Measurements from ENCODE around the gene FRMD4B.
"Not testable (repeated sequence)": the region's sequence is repeated elsewhere in the genome, so short reads cannot be mapped to it uniquely, and the experiment has no call there.

Gene FRMD4B

GRCh38 chr3:69283913-69284611 is 101.8 kb downstream of the FRMD4B start:
- no peaks in the 10 kb centered on the region for H3K9me3 ChIP-seq (ENCODE audit: control insufficient read depth, low read length)

GRCh38 chr3:69283496-69283895 is 102.4 kb downstream of the FRMD4B start:
- no peak overlapping the region for H3K9ac ChIP-seq (ENCODE audit: low read length)
- H3K9me3 ChIP-seq (ENCODE audit: control insufficient read depth, low read length), result no peaks in the 10 kb centered on the region
- no peaks in the 10 kb centered on the region for H3K27me3 ChIP-seq (ENCODE audit: control insufficient read depth, insufficient read depth, low read length)
- no peak overlapping the region for H3K4me3 ChIP-seq (ENCODE audit: low read length)
- peaks cover 11% of the 10 kb centered on the region for H3K4me1 ChIP-seq (ENCODE audit: control insufficient read depth, insufficient read depth, low read length)
- no peaks in the 10 kb centered on the region for H3K36me3 ChIP-seq (ENCODE audit: control insufficient read depth, insufficient read depth, low read length)

More at GRCh38 chr3:69283913-69284611, 101.8 kb downstream of the FRMD4B start:
- no peaks in the 10 kb centered on the region for H3K27me3 ChIP-seq (ENCODE audit: control insufficient read depth, insufficient read depth, low read length)
- no peaks in the 10 kb centered on the region for H3K36me3 ChIP-seq (ENCODE audit: control insufficient read depth, insufficient read depth, low read length)
- peaks cover 11% of the 10 kb centered on the region for H3K4me1 ChIP-seq (ENCODE audit: control insufficient read depth, insufficient read depth, low read length)
- H3K4me3 ChIP-seq (ENCODE audit: low read length), result no peak overlapping the region
- H3K9ac ChIP-seq (ENCODE audit: low read length), result no peak overlapping the region

GRCh38 chr3:69282181-69282580 is 103.7 kb downstream of the FRMD4B start:
- no peak overlapping the region for H3K4me3 ChIP-seq (ENCODE audit: low read length)
- no peaks in the 10 kb centered on the region for H3K36me3 ChIP-seq (ENCODE audit: control insufficient read depth, insufficient read depth, low read length)
- no peaks in the 10 kb centered on the region for H3K27me3 ChIP-seq (ENCODE audit: control insufficient read depth, insufficient read depth, low read length)
- peak overlapping the region; percentile 1 for H3K9ac ChIP-seq (ENCODE audit: low read length)
- peaks cover 11% of the 10 kb centered on the region for H3K4me1 ChIP-seq (ENCODE audit: control insufficient read depth, insufficient read depth, low read length)
- no peaks in the 10 kb centered on the region for H3K9me3 ChIP-seq (ENCODE audit: control insufficient read depth, low read length)

- H3K4me3 ChIP-seq (ENCODE audit: low read length); H3K4me1 ChIP-seq (ENCODE audit: control insufficient read depth, insufficient read depth, low read length); H3K36me3 ChIP-seq (ENCODE audit: control insufficient read depth, insufficient read depth, low read length); H3K9me3 ChIP-seq (ENCODE audit: control insufficient read depth, low read length); H3K9ac ChIP-seq (ENCODE audit: low read length); H3K27me3 ChIP-seq (ENCODE audit: control insufficient read depth, insufficient read depth, low read length): not testable (repeated sequence)
These were observed 108.5 kb downstream of the FRMD4B start for GRCh38 chr3:69277403-69277802.

GRCh38 chr3:69276884-69277283 is 109.0 kb downstream of the FRMD4B start:
- H3K36me3 ChIP-seq (ENCODE audit: control insufficient read depth, insufficient read depth, low read length), result no peaks in the 10 kb centered on the region
- no peak overlapping the region for H3K4me3 ChIP-seq (ENCODE audit: low read length)

GRCh38 chr3:69276191-69276590 is 109.7 kb downstream of the FRMD4B start:
- not testable (repeated sequence) for H3K4me1 ChIP-seq (ENCODE audit: control insufficient read depth, insufficient read depth, low read length); H3K9me3 ChIP-seq (ENCODE audit: control insufficient read depth, low read length); H3K4me3 ChIP-seq (ENCODE audit: low read length); H3K27me3 ChIP-seq (ENCODE audit: control insufficient read depth, insufficient read depth, low read length); H3K36me3 ChIP-seq (ENCODE audit: control insufficient read depth, insufficient read depth, low read length); H3K9ac ChIP-seq (ENCODE audit: low read length)

More at GRCh38 chr3:69276884-69277283, 109.0 kb downstream of the FRMD4B start:
- H3K27me3 ChIP-seq (ENCODE audit: control insufficient read depth, insufficient read depth, low read length), result no peaks in the 10 kb centered on the region
- H3K4me1 ChIP-seq (ENCODE audit: control insufficient read depth, insufficient read depth, low read length), result no peaks in the 10 kb centered on the region
- H3K9ac ChIP-seq (ENCODE audit: low read length), result no peak overlapping the region
- no peaks in the 10 kb centered on the region for H3K9me3 ChIP-seq (ENCODE audit: control insufficient read depth, low read length)

- Histone ChIP-seq H3K9ac (ENCODE audit: low read length) (no peak overlapping the region), H3K4me1 (ENCODE audit: control insufficient read depth, insufficient read depth, low read length) (no peaks in the 10 kb centered on the region), H3K36me3 (ENCODE audit: control insufficient read depth, insufficient read depth, low read length) (no peaks in the 10 kb centered on the region)
These were observed 112.0 kb downstream of the FRMD4B start for GRCh38 chr3:69273896-69274295.

GRCh38 chr3:69272556-69272955 is 113.3 kb downstream of the FRMD4B start:
- Histone ChIP-seq H3K9ac (ENCODE audit: low read length) (no peak overlapping the region), H3K9me3 (ENCODE audit: control insufficient read depth, low read length) (no peaks in the 10 kb centered on the region), H3K4me3 (ENCODE audit: low read length) (no peak overlapping the region), H3K27me3 (ENCODE audit: control insufficient read depth, insufficient read depth, low read length) (no peaks in the 10 kb centered on the region), H3K4me1 (ENCODE audit: control insufficient read depth, insufficient read depth, low read length) (no peaks in the 10 kb centered on the region), H3K36me3 (ENCODE audit: control insufficient read depth, insufficient read depth, low read length) (no peaks in the 10 kb centered on the region)

More at GRCh38 chr3:69273896-69274295, 112.0 kb downstream of the FRMD4B start:
- H3K4me3 ChIP-seq (ENCODE audit: low read length), result no peak overlapping the region
- H3K9me3 ChIP-seq (ENCODE audit: control insufficient read depth, low read length), result no peaks in the 10 kb centered on the region
- H3K27me3 ChIP-seq (ENCODE audit: control insufficient read depth, insufficient read depth, low read length), result no peaks in the 10 kb centered on the region

GRCh38 chr3:69271098-69271497 is 114.8 kb downstream of the FRMD4B start:
- Histone ChIP-seq H3K4me1 (ENCODE audit: control insufficient read depth, insufficient read depth, low read length) (no peaks in the 10 kb centered on the region), H3K9me3 (ENCODE audit: control insufficient read depth, low read length) (no peaks in the 10 kb centered on the region), H3K27me3 (ENCODE audit: control insufficient read depth, insufficient read depth, low read length) (no peaks in the 10 kb centered on the region), H3K4me3 (ENCODE audit: low read length) (no peak overlapping the region), H3K9ac (ENCODE audit: low read length) (no peak overlapping the region), H3K36me3 (ENCODE audit: control insufficient read depth, insufficient read depth, low read length) (no peaks in the 10 kb centered on the region)

GRCh38 chr3:69266585-69266984 is 119.3 kb downstream of the FRMD4B start:
- no peaks in the 10 kb centered on the region for H3K9me3 ChIP-seq (ENCODE audit: control insufficient read depth, low read length)
- H3K9ac ChIP-seq (ENCODE audit: low read length), result no peak overlapping the region
- no peaks in the 10 kb centered on the region for H3K27me3 ChIP-seq (ENCODE audit: control insufficient read depth, insufficient read depth, low read length)
- H3K36me3 ChIP-seq (ENCODE audit: control insufficient read depth, insufficient read depth, low read length), result no peaks in the 10 kb centered on the region
- no peak overlapping the region for H3K4me3 ChIP-seq (ENCODE audit: low read length)
- no peaks in the 10 kb centered on the region for H3K4me1 ChIP-seq (ENCODE audit: control insufficient read depth, insufficient read depth, low read length)

- H3K9ac ChIP-seq (ENCODE audit: low read length); H3K36me3 ChIP-seq (ENCODE audit: control insufficient read depth, insufficient read depth, low read length); H3K27me3 ChIP-seq (ENCODE audit: control insufficient read depth, insufficient read depth, low read length); H3K4me3 ChIP-seq (ENCODE audit: low read length); H3K4me1 ChIP-seq (ENCODE audit: control insufficient read depth, insufficient read depth, low read length); H3K9me3 ChIP-seq (ENCODE audit: control insufficient read depth, low read length): not testable (repeated sequence)
These were observed 119.8 kb downstream of the FRMD4B start for GRCh38 chr3:69266071-69266470.

GRCh38 chr3:69260843-69261405 is 125.0 kb downstream of the FRMD4B start:
- not testable (repeated sequence) for H3K4me1 ChIP-seq (ENCODE audit: control insufficient read depth, insufficient read depth, low read length); H3K9me3 ChIP-seq (ENCODE audit: control insufficient read depth, low read length); H3K27me3 ChIP-seq (ENCODE audit: control insufficient read depth, insufficient read depth, low read length); H3K4me3 ChIP-seq (ENCODE audit: low read length); H3K36me3 ChIP-seq (ENCODE audit: control insufficient read depth, insufficient read depth, low read length); H3K9ac ChIP-seq (ENCODE audit: low read length)
